CD4-positive, alpha-beta T cell (primary cell): ENCODE results near the gene CEP112. TPM values are rescaled to one million over a fixed set of nuclear protein-coding genes. Genes with fewer than 3 reads are reported as not detected.

Experiments
- ATAC-seq: fragments of 200-7000 bp; cut with Tn5 transposase; one replicate; pipeline ENCODE4 v1.10.0; 2022; ENCODE audit warnings: mild to moderate bottlenecking; ENCODE audit not compliant: poor library complexity
- CTCF ChIA-PET: fragments of 350-600 bp; sonication (Branson Sonifier 250); formaldehyde crosslinking; loops from one replicate; lab custom pipeline; 2021; ENCODE audit warnings: antibody characterized with exemption, inconsistent platforms; lab: Charles Lee
- POLR2A ChIA-PET: fragments of 350-600 bp; sonication (Branson Sonifier 250); formaldehyde crosslinking; loops from one replicate; lab custom pipeline; 2021; ENCODE audit warnings: antibody characterized with exemption, inconsistent platforms; lab: Charles Lee
- DNase-seq, 14 experiments: peaks; one replicate each; pipeline ENCODE4 v3.0.0-alpha.2; 2013 to 2020; ENCODE audit warnings: mixed read lengths in 2 of 14
- H3K27ac ChIP-seq, 2 donors: one replicate each; pipeline versions ENCODE4 v1.5.1 to v1.7.0; 2013; ENCODE audit warnings: low read length in 2 of 2, low read depth in 1 of 2, mild to moderate bottlenecking in 1 of 2
- H3K27me3 ChIP-seq, 2 experiments: 1 replicate in 1 of 2; 2 replicates in 1 of 2; pipeline versions ENCODE4 v1.6.1 to v1.7.0; 2013; ENCODE audit warnings: low read length in 2 of 2, control low read depth in 1 of 2, mild to moderate bottlenecking in 1 of 2, moderate library complexity in 1 of 2; ENCODE audit not compliant: insufficient read depth in 2 of 2, control insufficient read depth in 1 of 2
- H3K36me3 ChIP-seq: one replicate; pipeline ENCODE4 v1.6.1; 2013; ENCODE audit warnings: low read length, control low read depth; ENCODE audit not compliant: insufficient read depth
- H3K4me1 ChIP-seq: one replicate; pipeline ENCODE4 v1.6.1; 2013; ENCODE audit warnings: low read length, control low read depth; ENCODE audit not compliant: insufficient read depth
- H3K4me3 ChIP-seq: one replicate; pipeline ENCODE4 v1.5.1; 2013; ENCODE audit warnings: mild to moderate bottlenecking, low read length, moderate library complexity
- H3K9me3 ChIP-seq, 2 experiments: 1 replicate in 1 of 2; 2 replicates in 1 of 2; pipeline versions ENCODE4 v1.6.1 to v1.7.0; 2013; ENCODE audit warnings: low read length in 2 of 2, mild to moderate bottlenecking in 2 of 2, control low read depth in 1 of 2, moderate library complexity in 1 of 2; ENCODE audit not compliant: control insufficient read depth in 1 of 2, insufficient read depth in 1 of 2
- H3K27ac Mint-ChIP-seq: one replicate; pipeline ENCODE4 v1.8.0; 2020; ENCODE audit warnings: mixed read lengths
- H3K27me3 Mint-ChIP-seq: one replicate; pipeline ENCODE4 v1.8.0; 2021; ENCODE audit warnings: mixed read lengths
- H3K36me3 Mint-ChIP-seq: one replicate; pipeline ENCODE4 v1.8.0; 2021; ENCODE audit warnings: low read depth, mixed read lengths
- H3K4me1 Mint-ChIP-seq: one replicate; pipeline ENCODE4 v1.8.0; 2021; ENCODE audit warnings: low read depth, mixed read lengths
- H3K4me3 Mint-ChIP-seq: one replicate; pipeline ENCODE4 v1.8.0; 2020; ENCODE audit warnings: mild to moderate bottlenecking, mixed read lengths
- H3K9me3 Mint-ChIP-seq: one replicate; pipeline ENCODE4 v1.8.0; 2020; ENCODE audit warnings: mixed read lengths
- CTCF ChIP-seq: fragments of 200-600 bp; IDR thresholded peaks from one replicate; pipeline ENCODE4 v1.8.0; 2022; ENCODE audit warnings: antibody characterized with exemption, mild to moderate bottlenecking
- intact Hi-C, 2 experiments: fragments of 100-400 bp; cut with DNase I in 1 of 2; cut with micrococcal nuclease in 1 of 2; formaldehyde crosslinking; loops; one replicate each; pipeline versions ENCODE4 v1.15.1 to v1.9.0; 2023 to 2025; cut with DNase I, micrococcal nuclease
- total RNA-seq, 174 experiments: library from RNA in 2 of 174; stranded (reverse) in 2 of 174; gene quantifications; one replicate each; pipeline ENCODE4 v1.2.3 and lab custom pipeline; 2021 to 2026

CEP112 gene
- total RNA-seq, 2 experiments from 2014 or later = 1.6 to 2.2 TPM

GRCh38 chr17:65865715-65866425 lies 326.1 kb downstream of the CEP112 start:
- Mint-ChIP-seq H3K4me3 (no peak overlapping the region), H3K27me3 (no peaks in the 10 kb centered on the region), H3K36me3 (no peaks in the 10 kb centered on the region), H3K27ac (no peak overlapping the region), H3K9me3 (no peaks in the 10 kb centered on the region), H3K4me1 (no peaks in the 10 kb centered on the region)
- Histone ChIP-seq H3K27ac (no peak overlapping the region), H3K4me1 (no peaks in the 10 kb centered on the region), H3K36me3 (no peaks in the 10 kb centered on the region), H3K9me3 (peaks cover 0 to 9% of the 10 kb centered on the region in 2 experiments), H3K27me3 (no peaks in the 10 kb centered on the region), H3K4me3 (no peak overlapping the region)
- ChIA-PET CTCF (no interaction called here), POLR2A (no interaction called here)
- TF ChIP-seq CTCF = no peak
- intact Hi-C loops = no loop called here
- ATAC-seq = no peak
- no peak for DNase-seq

- POLR2A ChIA-PET = no interaction called here
- no peak for TF ChIP-seq CTCF
- H3K27me3 Mint-ChIP-seq = no peaks in the 10 kb centered on the region
- H3K4me3 Mint-ChIP-seq = no peak overlapping the region
- H3K4me1 Mint-ChIP-seq = no peaks in the 10 kb centered on the region
- intact Hi-C loops = no loop called here
- no peaks in the 10 kb centered on the region for H3K36me3 ChIP-seq
- CTCF ChIA-PET = no interaction called here
- no peaks in the 10 kb centered on the region for H3K27me3 ChIP-seq
- no peaks in the 10 kb centered on the region for H3K36me3 Mint-ChIP-seq
- DNase-seq = no peak
- no peak overlapping the region for H3K27ac Mint-ChIP-seq
- H3K9me3 Mint-ChIP-seq = no peaks in the 10 kb centered on the region
- no peaks in the 10 kb centered on the region for H3K4me1 ChIP-seq
- peaks cover 0 to 9% of the 10 kb centered on the region in 2 experiments for H3K9me3 ChIP-seq
- no peak overlapping the region for H3K27ac ChIP-seq
- no peak for ATAC-seq
- H3K4me3 ChIP-seq = no peak overlapping the region
Measured at GRCh38 chr17:65864394-65864793, 327.5 kb downstream of the CEP112 start.

GRCh38 chr17:65857718-65858117 lies 334.2 kb downstream of the CEP112 start:
- ATAC-seq (no peak), DNase-seq (no peak)
- H3K27ac Mint-ChIP-seq = no peak overlapping the region

More at GRCh38 chr17:65857718-65858117, 334.2 kb downstream of the CEP112 start:
- Mint-ChIP-seq H3K4me1 (no peaks in the 10 kb centered on the region), H3K4me3 (no peak overlapping the region), H3K9me3 (no peaks in the 10 kb centered on the region), H3K36me3 (no peaks in the 10 kb centered on the region), H3K27me3 (peaks cover 5% of the 10 kb centered on the region)
- no peak for TF ChIP-seq CTCF
- no peak overlapping the region for H3K4me3 ChIP-seq
- H3K36me3 ChIP-seq = no peaks in the 10 kb centered on the region
- CTCF ChIA-PET = no interaction called here
- no peaks in the 10 kb centered on the region for H3K27me3 ChIP-seq
- POLR2A ChIA-PET = no interaction called here
- no peak overlapping the region for H3K27ac ChIP-seq
- intact Hi-C loops = no loop called here
- no peaks in the 10 kb centered on the region for H3K9me3 ChIP-seq
- no peaks in the 10 kb centered on the region for H3K4me1 ChIP-seq
